Prostate gland (tissue), 2 donors: ENCODE measurements around the gene MFAP4.

Experiments
- CTCF ChIP-seq, 4 experiments: fragments of 200-600 bp in 2 of 4; fragments of 450-650 bp in 2 of 4; sonication (generic) in 2 of 4; IDR thresholded peaks; 1 replicate in 3 of 4; 2 replicates in 1 of 4; pipeline ENCODE4 v1.5.1; 2016 to 2019; ENCODE audit warnings: antibody characterized with exemption in 4 of 4, mild to moderate bottlenecking in 2 of 4, moderate library complexity in 2 of 4
- POLR2A ChIP-seq: fragments of 450-650 bp; IDR thresholded peaks from one replicate; pipeline ENCODE4 v1.6.1; 2016; ENCODE audit warnings: antibody characterized with exemption, mild to moderate bottlenecking
- POLR2AphosphoS5 ChIP-seq: sonication (generic); formaldehyde crosslinking; IDR thresholded peaks from one replicate; pipeline ENCODE4 v1.6.1; 2017; ENCODE audit warnings: antibody characterized with exemption

DNA sequence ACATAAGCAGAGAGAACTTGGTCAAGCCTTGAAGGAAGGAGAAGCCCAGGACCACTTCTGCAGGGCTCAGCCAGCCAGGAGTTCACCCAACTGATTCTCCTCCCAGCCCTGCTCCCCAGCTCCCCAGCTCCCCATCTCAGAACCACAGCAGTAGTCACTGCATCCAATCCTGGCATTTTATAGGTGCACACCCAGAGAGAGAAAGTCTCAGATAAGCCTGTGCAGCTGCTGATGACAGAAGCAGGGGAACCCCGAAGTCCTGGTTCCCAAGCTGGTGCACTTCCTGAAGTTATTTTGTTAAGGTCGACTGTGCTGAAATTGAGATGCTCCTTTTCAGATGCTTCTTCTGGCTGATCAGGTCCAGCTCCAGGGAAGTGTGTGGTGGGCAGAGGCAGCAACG is 30.6 kb upstream of the MFAP4 start:
- TF ChIP-seq CTCF (IDR thresholded peaks at IDR 0.05) (no peak), POLR2AphosphoS5 (no peak), POLR2A (no peak)
